Neutrophil (primary cell): ENCODE results near the gene INPP5B.

Experiments
- H3K27ac ChIP-seq: fragments of 200-600 bp; sonication (generic); 2 replicates; pipeline ENCODE4 v1.5.1; 2016; ENCODE audit warnings: mild to moderate bottlenecking, moderate library complexity
- H3K27me3 ChIP-seq: fragments of 200-600 bp; sonication (generic); 2 replicates; pipeline ENCODE4 v1.6.0; 2016; ENCODE audit warnings: mild to moderate bottlenecking
- H3K36me3 ChIP-seq: fragments of 200-600 bp; sonication (generic); 2 replicates; pipeline ENCODE4 v1.5.1; 2017
- H3K4me1 ChIP-seq, 2 experiments: fragments of 200-600 bp in 1 of 2; sonication (generic) in 1 of 2; 1 replicate in 1 of 2; 2 replicates in 1 of 2; pipeline versions ENCODE4 v1.5.1 to v1.6.1; 2013 to 2016; ENCODE audit warnings: low read depth in 1 of 2, low read length in 1 of 2, mild to moderate bottlenecking in 1 of 2, moderate library complexity in 1 of 2; ENCODE audit not compliant: control insufficient read depth in 1 of 2, insufficient read depth in 1 of 2
- H3K4me3 ChIP-seq, 2 experiments: fragments of 200-600 bp in 1 of 2; sonication (generic) in 1 of 2; 1 replicate in 1 of 2; 2 replicates in 1 of 2; pipeline ENCODE4 v1.5.1; 2013 to 2016; ENCODE audit warnings: low read depth in 1 of 2, low read length in 1 of 2, mild to moderate bottlenecking in 1 of 2, moderate library complexity in 1 of 2
- H3K9me3 ChIP-seq: fragments of 200-600 bp; sonication (generic); 2 replicates; pipeline ENCODE4 v1.5.1; 2016
- CTCF ChIP-seq: fragments of 200-600 bp; sonication (generic); IDR thresholded peaks from 2 replicates; pipeline ENCODE4 v1.5.1; 2016; ENCODE audit warnings: antibody characterized with exemption

The INPP5B gene

GRCh38 chr1:37844536-37844935, 102.3 kb downstream of the INPP5B start:
- no peaks in the 10 kb centered on the region for H3K27me3 ChIP-seq
- H3K36me3 ChIP-seq, result peaks cover 18% of the 10 kb centered on the region
- peaks cover 85% of the 10 kb centered on the region in 2 experiments for H3K4me1 ChIP-seq
- peak overlapping the region; percentile 92 for H3K27ac ChIP-seq
- no peak for TF ChIP-seq CTCF
- H3K9me3 ChIP-seq, result no peaks in the 10 kb centered on the region
- H3K4me3 ChIP-seq, result peak overlapping the region in 1 of 2 experiments; percentile 45

GRCh38 chr1:37841652-37842051, 105.2 kb downstream of the INPP5B start:
- H3K9me3 ChIP-seq, result no peaks in the 10 kb centered on the region
- no peak for TF ChIP-seq CTCF
- H3K27ac ChIP-seq, result peak overlapping the region; percentile 92
- H3K4me1 ChIP-seq, result peaks cover 56% of the 10 kb centered on the region in 2 experiments
- no peak overlapping the region for H3K4me3 ChIP-seq
- H3K27me3 ChIP-seq, result no peaks in the 10 kb centered on the region
- H3K36me3 ChIP-seq, result peaks cover 46% of the 10 kb centered on the region

GRCh38 chr1:37840711-37841110, 106.1 kb downstream of the INPP5B start:
- Histone ChIP-seq H3K4me1 (peaks cover 46 to 47% of the 10 kb centered on the region in 2 experiments), H3K9me3 (no peaks in the 10 kb centered on the region), H3K27me3 (no peaks in the 10 kb centered on the region), H3K27ac (peak overlapping the region; percentile 92), H3K4me3 (no peak overlapping the region), H3K36me3 (peaks cover 55% of the 10 kb centered on the region)
- TF ChIP-seq CTCF, result no peak

GRCh38 chr1:37839676-37840075, 107.2 kb downstream of the INPP5B start:
- Histone ChIP-seq H3K4me3 (no peak overlapping the region), H3K36me3 (peaks cover 65% of the 10 kb centered on the region), H3K4me1 (peaks cover 36% of the 10 kb centered on the region in 2 experiments), H3K27me3 (no peaks in the 10 kb centered on the region), H3K9me3 (no peaks in the 10 kb centered on the region), H3K27ac (peak overlapping the region; percentile 25)
- no peak for TF ChIP-seq CTCF

- Histone ChIP-seq H3K4me3 (no peak overlapping the region), H3K27me3 (no peaks in the 10 kb centered on the region), H3K9me3 (no peaks in the 10 kb centered on the region), H3K27ac (no peak overlapping the region), H3K36me3 (peaks cover 94% of the 10 kb centered on the region), H3K4me1 (peaks cover 7% of the 10 kb centered on the region in 2 experiments)
- no peak for TF ChIP-seq CTCF
Observed at GRCh38 chr1:37836788-37837187, 110.1 kb downstream of the INPP5B start.

GRCh38 chr1:37831809-37832208, 115.0 kb downstream of the INPP5B start:
- Histone ChIP-seq H3K36me3 (peaks cover 100% of the 10 kb centered on the region), H3K4me3 (no peak overlapping the region), H3K4me1 (no peaks in the 10 kb centered on the region), H3K9me3 (no peaks in the 10 kb centered on the region), H3K27me3 (no peaks in the 10 kb centered on the region), H3K27ac (no peak overlapping the region)
- no peak for TF ChIP-seq CTCF
